Effector memory CD8-positive, alpha-beta T cell (primary cell): Measurements from ENCODE around the gene NPNT.

Experiments used
- ATAC-seq: fragments of 150-1000 bp; cut with Tn5 transposase; replicated peaks from 2 replicates; pipeline ENCODE4 v1.10.0; 2021; ENCODE audit warnings: mild to moderate bottlenecking, moderate library complexity
- DNase-seq, 3 experiments: peaks; one replicate each; pipeline ENCODE4 v3.0.0; 2021
- H3K27ac Mint-ChIP-seq, 2 donors: one replicate each; pipeline ENCODE4 v1.8.0; 2022; ENCODE audit warnings: mild to moderate bottlenecking in 2 of 2, mixed read lengths in 2 of 2, moderate library complexity in 2 of 2
- H3K27me3 Mint-ChIP-seq, 2 donors: one replicate each; pipeline ENCODE4 v1.8.0; 2022; ENCODE audit warnings: mixed read lengths in 2 of 2
- H3K36me3 Mint-ChIP-seq: one replicate; pipeline ENCODE4 v1.8.0; 2022; ENCODE audit warnings: mild to moderate bottlenecking, moderate library complexity, mixed read lengths; ENCODE audit not compliant: insufficient read depth
- H3K4me1 Mint-ChIP-seq, 2 donors: one replicate each; pipeline ENCODE4 v1.8.0; 2022; ENCODE audit warnings: low read depth in 2 of 2, mixed read lengths in 2 of 2
- H3K4me3 Mint-ChIP-seq, 2 donors: one replicate each; pipeline ENCODE4 v1.8.0; 2022; ENCODE audit warnings: mild to moderate bottlenecking in 2 of 2, mixed read lengths in 2 of 2, moderate library complexity in 2 of 2
- H3K9me3 Mint-ChIP-seq, 2 donors: one replicate each; pipeline ENCODE4 v1.8.0; 2022; ENCODE audit warnings: mixed read lengths in 2 of 2

NPNT gene

DNA sequence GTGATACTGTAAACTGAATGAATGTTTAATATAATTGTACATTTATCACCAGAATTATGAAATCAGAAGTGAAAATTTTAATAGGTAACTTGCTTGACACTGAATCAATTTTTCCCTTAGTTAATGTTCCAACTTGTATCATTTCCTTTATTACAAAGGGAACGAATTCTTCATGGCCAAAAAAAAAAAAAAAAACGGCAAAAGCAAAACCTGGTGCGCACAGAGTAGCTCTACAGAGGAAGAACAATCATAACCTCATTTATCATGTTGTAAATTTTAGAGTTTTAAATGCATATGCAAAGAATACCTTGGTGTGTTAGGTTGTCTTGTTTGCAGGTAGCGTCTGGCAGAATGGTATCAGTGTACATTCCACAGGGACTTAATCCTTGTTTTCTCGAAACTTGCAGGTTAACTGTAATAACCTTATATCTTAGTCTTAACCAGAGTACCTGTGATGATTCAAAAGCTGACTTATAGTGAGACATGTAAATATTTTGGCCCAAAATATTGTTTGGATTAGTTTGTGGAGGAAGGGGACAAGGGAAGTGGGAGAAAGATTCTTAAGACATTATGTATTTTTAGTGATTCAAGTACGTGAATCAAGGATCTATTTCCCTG lies 70.0 kb downstream of the NPNT start:
- H3K4me3 Mint-ChIP-seq: no peak overlapping the region
- DNase-seq (no peak), ATAC-seq (no peak)
- H3K4me1 Mint-ChIP-seq: no peaks in the 10 kb centered on the region
- H3K36me3 Mint-ChIP-seq: no peaks in the 10 kb centered on the region
- H3K27ac Mint-ChIP-seq: no peak overlapping the region
- H3K9me3 Mint-ChIP-seq: no peaks in the 10 kb centered on the region
- H3K27me3 Mint-ChIP-seq: no peaks in the 10 kb centered on the region

DNA sequence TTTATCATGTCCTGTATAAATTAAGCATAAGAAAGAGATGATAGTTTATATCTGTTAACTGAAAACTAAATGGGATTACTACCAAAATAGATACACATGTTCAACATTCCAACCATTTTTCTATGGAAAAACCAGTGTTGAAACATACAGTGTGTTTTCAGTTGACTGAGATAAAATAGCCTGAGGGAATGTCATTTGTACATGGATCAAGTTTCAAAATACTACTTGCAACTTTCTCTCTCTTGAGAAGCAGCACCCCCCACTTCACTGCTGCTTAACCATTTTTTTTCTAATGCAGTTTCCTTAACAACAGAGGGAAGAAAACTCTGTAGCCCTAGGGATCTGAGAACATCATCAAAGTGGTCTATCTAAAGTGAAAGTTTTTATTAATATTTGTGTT lies 70.8 kb downstream of the NPNT start:
- Mint-ChIP-seq H3K36me3 (no peaks in the 10 kb centered on the region), H3K4me1 (no peaks in the 10 kb centered on the region), H3K27ac (no peak overlapping the region), H3K9me3 (no peaks in the 10 kb centered on the region), H3K27me3 (no peaks in the 10 kb centered on the region), H3K4me3 (no peak overlapping the region)
- DNase-seq (no peak), ATAC-seq (no peak)

- no peaks in the 10 kb centered on the region for H3K4me1 Mint-ChIP-seq
- ATAC-seq (no peak), DNase-seq (no peak)
- H3K4me3 Mint-ChIP-seq: no peak overlapping the region
- no peak overlapping the region for H3K27ac Mint-ChIP-seq
- H3K27me3 Mint-ChIP-seq: no peaks in the 10 kb centered on the region
- no peaks in the 10 kb centered on the region for H3K9me3 Mint-ChIP-seq
- H3K36me3 Mint-ChIP-seq: no peaks in the 10 kb centered on the region
Measured at GRCh38 chr4:105967058-105967658, 71.9 kb downstream of the NPNT start.

DNA sequence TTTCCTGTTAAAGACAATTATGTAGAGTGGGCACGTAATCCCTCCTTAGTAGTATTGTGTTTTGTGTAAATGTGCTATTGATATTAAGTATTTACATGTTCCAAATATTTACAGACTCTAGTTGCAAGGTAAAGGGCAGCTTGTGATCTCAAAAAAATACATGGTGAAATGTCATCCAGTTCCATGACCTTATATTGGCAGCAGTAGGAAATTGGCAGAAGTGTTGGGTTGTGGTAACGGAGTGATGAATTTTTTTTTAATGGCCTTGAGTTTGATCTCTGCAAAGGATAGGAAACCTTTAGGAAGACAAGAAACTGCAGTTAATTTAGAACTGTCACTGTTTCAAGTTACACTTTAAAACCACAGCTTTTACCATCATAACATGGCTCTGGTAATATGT lies 74.3 kb downstream of the NPNT start:
- peaks cover 0 to 8% of the 10 kb centered on the region in 2 donors for H3K27me3 Mint-ChIP-seq
- H3K4me1 Mint-ChIP-seq: no peaks in the 10 kb centered on the region
- ATAC-seq: no peak
- H3K36me3 Mint-ChIP-seq: no peaks in the 10 kb centered on the region
- DNase-seq: no peak
- no peaks in the 10 kb centered on the region for H3K9me3 Mint-ChIP-seq
- H3K4me3 Mint-ChIP-seq: no peak overlapping the region
- H3K27ac Mint-ChIP-seq: no peak overlapping the region

- no peak for ATAC-seq
- no peak for DNase-seq
- Mint-ChIP-seq H3K36me3 (no peaks in the 10 kb centered on the region), H3K27me3 (peaks cover 0 to 8% of the 10 kb centered on the region in 2 donors), H3K9me3 (peaks cover 0 to 2% of the 10 kb centered on the region in 2 donors), H3K4me1 (no peaks in the 10 kb centered on the region), H3K4me3 (no peak overlapping the region), H3K27ac (no peak overlapping the region)
Measured at GRCh38 chr4:105970371-105970770, 75.1 kb downstream of the NPNT start.

- Mint-ChIP-seq H3K4me3 (no peak overlapping the region), H3K9me3 (peaks cover 0 to 2% of the 10 kb centered on the region in 2 donors), H3K4me1 (no peaks in the 10 kb centered on the region), H3K27ac (no peak overlapping the region), H3K27me3 (peaks cover 0 to 8% of the 10 kb centered on the region in 2 donors), H3K36me3 (no peaks in the 10 kb centered on the region)
- ATAC-seq (no peak), DNase-seq (no peak)
Measured at GRCh38 chr4:105971036-105971435, 75.8 kb downstream of the NPNT start.

- no peaks in the 10 kb centered on the region for H3K4me1 Mint-ChIP-seq
- H3K9me3 Mint-ChIP-seq: peaks cover 0 to 2% of the 10 kb centered on the region in 2 donors
- peaks cover 0 to 8% of the 10 kb centered on the region in 2 donors for H3K27me3 Mint-ChIP-seq
- no peak overlapping the region for H3K4me3 Mint-ChIP-seq
- DNase-seq: no peak
- no peaks in the 10 kb centered on the region for H3K36me3 Mint-ChIP-seq
- no peak for ATAC-seq
- no peak overlapping the region for H3K27ac Mint-ChIP-seq
Measured at GRCh38 chr4:105972946-105973621, 77.8 kb downstream of the NPNT start.

GRCh38 chr4:105976915-105977314 lies 81.6 kb downstream of the NPNT start:
- DNase-seq: no peak
- no peaks in the 10 kb centered on the region for H3K4me1 Mint-ChIP-seq
- H3K4me3 Mint-ChIP-seq: no peak overlapping the region
- H3K27me3 Mint-ChIP-seq: peaks cover 0 to 8% of the 10 kb centered on the region in 2 donors
- peaks cover 0 to 4% of the 10 kb centered on the region in 2 donors for H3K9me3 Mint-ChIP-seq
- no peak for ATAC-seq
- no peak overlapping the region for H3K27ac Mint-ChIP-seq
- H3K36me3 Mint-ChIP-seq: no peaks in the 10 kb centered on the region

DNA sequence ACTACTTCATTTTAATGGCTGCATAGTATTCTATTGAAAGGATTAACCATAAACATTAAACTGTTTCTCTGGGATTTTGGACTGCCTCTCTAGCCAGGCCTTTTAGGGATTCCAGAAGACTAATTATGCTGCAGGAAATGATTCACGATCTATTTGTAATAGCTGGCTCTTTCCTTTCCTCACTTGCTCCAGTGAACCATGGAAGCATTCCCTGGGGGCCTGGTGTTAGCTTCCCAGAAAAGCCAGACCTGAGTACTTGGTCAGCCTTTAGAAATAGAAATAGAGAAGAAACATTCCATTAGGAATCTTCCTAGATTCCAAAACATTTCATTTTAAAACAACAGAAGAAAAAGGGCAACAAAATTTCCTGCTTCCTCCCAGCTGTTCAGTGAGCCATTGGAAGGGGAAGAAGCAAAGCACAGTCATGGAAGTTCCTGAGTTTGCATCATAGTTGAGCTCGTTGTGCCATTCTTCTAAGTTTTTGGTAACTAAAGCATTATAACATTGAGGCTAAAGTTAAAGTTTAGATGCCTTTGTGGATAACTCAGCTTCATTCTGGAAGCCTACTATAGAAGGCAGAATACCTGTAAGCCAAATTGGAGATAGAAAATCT lies 83.5 kb downstream of the NPNT start:
- no peaks in the 10 kb centered on the region for H3K36me3 Mint-ChIP-seq
- ATAC-seq: no peak
- DNase-seq: no peak
- no peak overlapping the region for H3K27ac Mint-ChIP-seq
- H3K9me3 Mint-ChIP-seq: peaks cover 0 to 5% of the 10 kb centered on the region in 2 donors
- no peak overlapping the region for H3K4me3 Mint-ChIP-seq
- H3K27me3 Mint-ChIP-seq: no peaks in the 10 kb centered on the region
- H3K4me1 Mint-ChIP-seq: no peaks in the 10 kb centered on the region

GRCh38 chr4:105979506-105979905 lies 84.2 kb downstream of the NPNT start:
- Mint-ChIP-seq H3K4me3 (no peak overlapping the region), H3K27me3 (no peaks in the 10 kb centered on the region), H3K36me3 (no peaks in the 10 kb centered on the region), H3K4me1 (no peaks in the 10 kb centered on the region), H3K9me3 (peaks cover 0 to 5% of the 10 kb centered on the region in 2 donors), H3K27ac (no peak overlapping the region)
- ATAC-seq (no peak), DNase-seq (no peak)

- H3K27me3 Mint-ChIP-seq: no peaks in the 10 kb centered on the region
- no peaks in the 10 kb centered on the region for H3K4me1 Mint-ChIP-seq
- ATAC-seq (no peak), DNase-seq (no peak)
- H3K27ac Mint-ChIP-seq: no peak overlapping the region
- H3K9me3 Mint-ChIP-seq: no peaks in the 10 kb centered on the region
- H3K4me3 Mint-ChIP-seq: no peak overlapping the region
- H3K36me3 Mint-ChIP-seq: no peaks in the 10 kb centered on the region
Measured at GRCh38 chr4:105988671-105989070, 93.4 kb downstream of the NPNT start.

DNA sequence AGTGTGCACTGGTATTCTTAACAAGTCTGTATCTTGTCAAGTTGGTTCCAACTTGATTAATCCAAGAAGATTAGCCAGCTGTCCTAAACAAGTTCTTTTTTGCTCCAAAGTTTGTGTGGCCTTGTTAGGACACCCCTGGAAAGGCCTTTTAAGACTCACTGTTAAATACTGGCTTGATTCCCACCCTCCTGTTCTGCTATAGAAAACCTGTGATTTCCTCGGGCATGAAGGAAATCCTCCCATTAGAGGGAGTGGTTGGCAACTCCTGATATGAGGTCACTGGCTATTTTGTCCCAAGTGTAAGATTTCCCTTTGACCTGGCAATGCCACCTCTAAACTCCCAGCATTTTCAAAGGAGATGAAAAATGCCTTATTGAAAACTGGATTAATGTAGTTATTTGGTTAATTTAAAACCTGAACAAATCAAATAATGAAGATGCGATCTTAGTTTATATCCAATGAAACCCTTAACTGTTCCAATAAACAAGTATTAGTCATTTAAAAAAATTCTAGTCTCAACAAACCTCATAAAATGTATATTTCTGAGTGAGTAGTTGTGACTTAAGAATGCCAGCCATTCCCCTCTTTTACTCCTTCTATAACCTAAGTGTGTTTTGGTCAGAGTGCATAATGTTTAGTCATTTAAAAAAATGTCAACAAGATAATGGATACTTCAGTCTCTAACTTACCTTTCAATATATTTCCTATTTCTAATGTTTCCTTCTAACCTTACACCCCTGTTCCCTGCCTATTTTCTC lies 94.4 kb downstream of the NPNT start:
- H3K4me3 Mint-ChIP-seq: no peak overlapping the region
- H3K36me3 Mint-ChIP-seq: no peaks in the 10 kb centered on the region
- no peaks in the 10 kb centered on the region for H3K9me3 Mint-ChIP-seq
- no peak for ATAC-seq
- H3K4me1 Mint-ChIP-seq: no peaks in the 10 kb centered on the region
- DNase-seq: no peak
- H3K27me3 Mint-ChIP-seq: no peaks in the 10 kb centered on the region
- no peak overlapping the region for H3K27ac Mint-ChIP-seq

GRCh38 chr4:105990933-105991332 lies 95.7 kb downstream of the NPNT start:
- H3K27me3 Mint-ChIP-seq: no peaks in the 10 kb centered on the region
- H3K4me1 Mint-ChIP-seq: no peaks in the 10 kb centered on the region
- H3K36me3 Mint-ChIP-seq: no peaks in the 10 kb centered on the region
- DNase-seq: no peak
- no peaks in the 10 kb centered on the region for H3K9me3 Mint-ChIP-seq
- no peak for ATAC-seq
- no peak overlapping the region for H3K27ac Mint-ChIP-seq
- H3K4me3 Mint-ChIP-seq: no peak overlapping the region
